Retina (tissue), 1 donor: Measurements from ENCODE around the gene TSPAN18.

Experiments used
- DNase-seq: peaks from one replicate; pipeline ENCODE4 v3.0.0-alpha.2; 2016

Gene TSPAN18

DNA sequence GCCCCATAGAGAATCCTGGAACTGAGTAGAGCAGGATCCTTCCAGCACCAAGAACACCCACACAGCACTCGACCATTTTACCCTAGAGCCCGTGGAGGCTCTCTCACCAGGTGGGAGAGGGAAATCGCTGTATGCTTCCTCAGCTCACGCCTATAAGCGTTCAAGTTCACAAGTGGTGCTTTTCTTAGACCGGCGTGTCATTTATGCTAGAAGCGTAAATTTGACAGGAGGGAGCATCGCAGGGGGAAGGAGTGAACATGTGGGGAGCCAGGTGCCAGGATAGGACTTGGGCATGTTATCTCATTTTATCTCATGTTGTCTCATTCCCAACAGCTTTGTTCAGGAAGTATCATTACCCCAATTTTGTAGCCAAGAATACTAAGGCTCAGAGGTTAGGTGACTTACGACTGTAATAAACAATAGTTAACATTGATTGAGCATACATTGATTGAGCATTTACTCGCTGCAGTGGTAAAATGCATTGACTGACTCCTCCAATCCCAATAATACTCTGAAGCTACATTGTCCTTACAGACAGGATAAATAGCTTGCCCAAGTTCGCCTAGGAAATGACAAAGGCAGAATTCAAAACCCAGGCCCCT, 243.0 kb downstream of the TSPAN18 start:
- peak; percentile 50 for DNase-seq

DNA sequence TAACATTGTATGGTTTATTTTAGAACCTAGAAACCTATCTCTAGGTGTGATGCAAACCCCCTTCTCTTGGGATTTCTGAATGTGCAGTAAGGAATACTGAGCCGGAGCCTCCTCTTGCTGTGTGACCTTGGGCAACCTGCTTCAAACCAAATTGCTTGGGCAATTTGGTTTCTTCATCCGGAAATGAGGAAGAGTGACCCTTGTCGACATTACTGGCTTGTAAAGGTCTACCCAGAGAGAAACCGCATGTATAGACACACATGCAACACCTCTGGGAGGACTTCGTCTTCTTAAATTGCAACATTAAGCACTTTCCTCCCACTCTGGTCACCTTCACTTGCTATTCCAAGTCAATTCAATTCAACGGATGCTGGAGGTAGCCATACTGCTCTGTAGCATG, 243.5 kb downstream of the TSPAN18 start:
- DNase-seq = no peak

GRCh38 chr11:44971185-44971584, 244.4 kb downstream of the TSPAN18 start:
- DNase-seq = no peak

GRCh38 chr11:44972746-44973435, 246.1 kb downstream of the TSPAN18 start:
- DNase-seq = no peak

GRCh38 chr11:44973632-44974401, 247.1 kb downstream of the TSPAN18 start:
- no peak for DNase-seq

GRCh38 chr11:44974402-44975000, 247.7 kb downstream of the TSPAN18 start:
- DNase-seq = no peak

DNA sequence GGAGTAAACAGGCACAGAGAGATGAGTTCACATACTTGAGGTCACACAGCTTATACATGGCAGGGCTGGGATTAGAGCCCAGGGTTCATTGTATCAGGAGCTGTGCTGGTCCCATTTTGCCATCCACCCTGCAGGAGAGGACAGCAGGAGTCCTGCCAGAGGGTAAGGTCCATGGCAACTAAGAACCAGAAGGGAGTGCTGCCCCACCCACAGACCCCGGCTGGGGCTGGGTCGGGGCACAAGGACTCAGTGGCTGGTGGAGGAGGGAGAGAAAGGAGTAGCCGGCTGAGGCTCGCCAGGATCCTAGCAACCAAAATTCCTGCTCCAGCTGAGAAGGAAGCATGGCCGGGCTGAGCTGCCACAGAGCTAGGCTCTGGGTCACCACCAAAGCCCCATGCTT, 249.8 kb downstream of the TSPAN18 start:
- DNase-seq = no peak

DNA sequence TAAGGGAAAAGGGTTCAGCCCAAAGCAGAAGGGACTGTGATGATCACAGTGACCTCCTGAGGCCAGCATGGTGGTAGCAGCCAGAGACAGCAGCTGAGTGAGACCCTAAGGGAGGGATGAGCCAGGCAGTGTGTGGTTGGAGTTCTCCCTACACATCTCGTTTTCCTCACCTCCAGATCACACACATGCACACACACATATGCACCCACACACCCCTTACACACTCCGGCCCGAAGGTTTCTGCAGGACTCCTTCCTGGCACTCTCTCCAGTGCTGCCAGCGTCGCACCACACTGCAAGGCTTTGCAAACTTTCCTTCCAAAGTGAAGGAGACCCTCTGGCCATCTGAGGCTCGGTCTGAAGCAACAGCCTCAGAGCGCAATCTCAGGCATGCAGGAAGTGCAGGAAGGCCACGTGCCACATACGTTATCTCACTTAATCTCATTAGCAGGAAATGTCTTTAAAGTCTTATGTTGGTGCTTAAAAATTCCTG, 250.8 kb downstream of the TSPAN18 start:
- no peak for DNase-seq

DNA sequence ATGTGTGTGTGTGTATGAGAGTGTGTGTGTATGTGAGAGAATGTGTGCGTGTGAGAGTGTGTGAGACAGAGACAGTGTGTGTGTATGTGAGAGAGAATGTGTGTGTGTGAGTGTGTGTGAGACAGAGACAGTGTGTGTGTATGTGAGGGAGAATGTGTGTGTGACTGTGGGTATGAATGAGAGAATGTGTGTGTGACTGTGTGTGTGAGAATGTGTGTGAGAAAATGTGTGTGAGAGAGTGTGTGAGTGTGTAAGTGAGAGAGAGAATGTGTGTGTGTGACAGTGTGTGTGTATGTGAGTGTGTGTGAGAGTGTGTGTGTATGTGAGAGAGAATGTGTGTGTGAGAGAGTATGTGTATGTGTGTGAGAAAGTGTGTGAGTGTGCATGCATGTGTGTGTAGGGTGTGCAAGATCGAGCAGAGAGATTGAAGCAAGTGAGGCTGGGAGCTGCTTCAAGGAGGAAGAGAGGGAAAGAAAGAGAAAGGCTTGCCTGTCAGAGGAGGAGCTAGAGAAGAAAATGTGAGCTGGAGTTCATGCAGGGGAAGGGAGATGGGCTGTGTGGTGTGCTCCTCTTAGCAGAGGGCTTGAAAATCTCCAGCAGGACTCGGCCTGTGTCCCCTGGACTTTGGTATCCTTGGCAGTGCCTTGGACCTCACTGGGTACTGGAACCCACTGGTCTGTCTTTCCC, 251.7 kb downstream of the TSPAN18 start:
- DNase-seq = no peak

DNA sequence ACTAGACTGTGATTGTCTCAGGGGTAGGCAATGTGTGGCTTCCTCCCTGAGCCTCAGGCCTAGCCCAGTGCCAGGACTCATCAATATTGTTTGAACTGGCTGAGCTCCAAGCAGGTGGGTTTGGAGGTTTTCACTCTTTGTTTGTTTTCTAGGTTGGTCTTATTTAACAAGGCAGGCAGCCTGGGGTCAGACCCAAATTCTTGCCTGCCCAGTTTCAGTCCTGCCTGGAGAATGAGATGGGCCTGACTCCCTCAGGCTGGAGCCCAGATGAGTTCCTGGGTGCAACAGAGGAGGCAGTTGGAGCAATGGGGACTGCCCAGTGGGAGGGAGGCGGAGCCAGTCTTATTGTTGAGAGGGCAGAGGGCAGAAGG, 252.2 kb downstream of the TSPAN18 start:
- DNase-seq = no peak

DNA sequence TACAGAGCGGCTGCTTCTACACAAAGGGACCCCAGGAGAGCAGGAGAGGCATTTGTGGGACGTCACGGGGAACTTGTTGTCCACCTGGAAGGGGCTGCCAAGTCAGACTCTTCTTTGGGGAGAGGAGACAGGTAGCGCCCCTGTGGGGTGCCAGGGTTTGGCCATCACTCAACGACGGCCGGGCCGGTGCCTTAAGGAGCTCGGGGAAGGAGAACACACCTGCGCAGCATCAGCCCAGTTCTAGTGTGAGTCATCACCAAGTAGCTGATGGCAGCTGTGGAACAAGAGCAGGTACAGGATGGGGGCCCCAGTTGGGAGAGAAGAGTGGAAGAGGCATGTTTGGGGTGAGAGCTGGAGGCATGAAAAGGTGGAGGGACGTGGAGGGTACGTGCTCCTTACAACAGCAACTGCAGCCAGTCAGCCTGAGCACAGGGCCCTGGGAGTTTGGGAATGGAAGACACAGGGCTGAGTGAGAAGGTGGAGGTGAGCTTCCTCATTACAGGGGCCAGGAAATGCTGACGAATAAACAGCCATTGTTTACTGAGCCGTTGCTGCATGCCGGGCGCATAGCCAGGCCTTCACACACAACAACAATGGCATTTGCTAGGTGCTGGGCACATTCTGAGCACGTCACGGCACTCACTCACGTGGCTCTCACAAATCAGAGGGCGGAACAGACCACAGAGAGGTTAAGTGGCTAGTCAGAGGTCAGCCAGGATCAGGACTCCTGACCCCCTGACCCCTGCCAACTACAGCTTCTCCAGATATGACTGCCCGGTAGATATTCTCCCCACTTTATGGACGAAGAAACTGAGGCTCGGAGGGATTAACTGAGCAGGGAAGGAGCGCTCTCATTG, 253.0 kb downstream of the TSPAN18 start:
- DNase-seq = no peak

- DNase-seq = no peak
Measured at GRCh38 chr11:44980533-44981427, 254.0 kb downstream of the TSPAN18 start.
